GM20000 (cell line): Measurements from ENCODE around the gene PHLDB1.
A peak's percentile ranks its signal among the peaks of the same experiment; 100 is the strongest.

Experiments used
- DNase-seq: peaks from one replicate; pipeline ENCODE4 v3.0.0; 2012; ENCODE audit warnings: low spot score
- CTCF ChIP-seq: IDR thresholded peaks from 2 replicates; pipeline ENCODE4 v1.5.1; 2012; ENCODE audit warnings: mild to moderate bottlenecking, control low read depth; ENCODE audit errors: extremely low read depth, missing control alignments

The PHLDB1 gene

GRCh38 chr11:118689503-118689851 is 82.1 kb downstream of the PHLDB1 start:
- no peak for DNase-seq
- no peak for TF ChIP-seq CTCF

GRCh38 chr11:118689852-118690552 is 82.6 kb downstream of the PHLDB1 start:
- TF ChIP-seq CTCF = peak; percentile 99
- peak; percentile 91 for DNase-seq

- no peak for DNase-seq
- no peak for TF ChIP-seq CTCF
Observed at GRCh38 chr11:118690553-118691304, 83.3 kb downstream of the PHLDB1 start.

- no peak for TF ChIP-seq CTCF
- peak; percentile 31 for DNase-seq
Observed at GRCh38 chr11:118691926-118692830, 84.8 kb downstream of the PHLDB1 start.

- DNase-seq = no peak
- TF ChIP-seq CTCF = no peak
Observed at GRCh38 chr11:118694185-118694584, 86.8 kb downstream of the PHLDB1 start.

- no peak for DNase-seq
- no peak for TF ChIP-seq CTCF
Observed at GRCh38 chr11:118694771-118695170, 87.4 kb downstream of the PHLDB1 start.
